ENCODE data around the gene PFN4.

PFN4 gene

GRCh38 chr2:24123195-24123921 is at the start of gene PFN4, which contains the start of gene FAM228B:
PFN4 (minus strand) TSS chr2:24123334; CDS start chr2:24122535, 799 bp downstream.
FAM228B (plus strand) TSS chr2:24123469; CDS start chr2:24124362, 893 bp downstream.
- Histone ChIP-seq H3K9me2 (replicated peaks; ENCODE audit: insufficient read depth, low read length) (no peaks in the 10 kb centered on the region), H3K4me1 (ENCODE audit: low read length) (no peaks in the 10 kb centered on the region), H3K79me2 (ENCODE audit: low read length) (no peaks in the 10 kb centered on the region), H3K4me3 (ENCODE audit: low read length) (peak within 1 kb of the TSS; percentile 85), H3K27ac (ENCODE audit: low read length) (peak within 1 kb of the TSS; percentile 26; the same call in 1 of the 2 replicates), H3F3A (ENCODE audit: insufficient read depth, low read length) (no peaks in the 10 kb centered on the region), H3K9ac (ENCODE audit: low read length) (peak within 1 kb of the TSS; percentile 70), H4K20me1 (ENCODE audit: insufficient read depth, low read length) (no peaks in the 10 kb centered on the region), H2AFZ (ENCODE audit: low read length) (peak within 1 kb of the TSS; percentile 100), H3K27me3 (replicated peaks; ENCODE audit: insufficient read depth, low read length) (no peaks in the 10 kb centered on the region), H3K36me3 (replicated peaks; ENCODE audit: insufficient read depth, low read length) (no peaks in the 10 kb centered on the region), H3K9me3 (replicated peaks; ENCODE audit: insufficient read depth, low read length) (no peaks in the 10 kb centered on the region), H3K4me2 (ENCODE audit: low read depth, low read length) (peak within 1 kb of the TSS; percentile 96)
- DNase-seq = peak; percentile 81
- no peak for TF ChIP-seq EZH2phosphoT487 (IDR thresholded peaks at IDR 0.05; ENCODE audit: low read length)
- no peak for TF ChIP-seq CTCF (IDR thresholded peaks at IDR 0.05; ENCODE audit: low read length)
- TF ChIP-seq EZH2 (optimal IDR thresholded peaks at IDR 0.05; ENCODE audit: low read depth, low read length) = no peak

- Histone ChIP-seq H3K27me3 (replicated peaks; ENCODE audit: insufficient read depth, low read length) (no peaks in the 10 kb centered on the region), H3K79me2 (ENCODE audit: low read length) (no peaks in the 10 kb centered on the region), H3K36me3 (replicated peaks; ENCODE audit: insufficient read depth, low read length) (no peaks in the 10 kb centered on the region), H3K4me1 (ENCODE audit: low read length) (no peaks in the 10 kb centered on the region), H3K4me3 (ENCODE audit: low read length) (no peak overlapping the region), H3F3A (ENCODE audit: insufficient read depth, low read length) (no peaks in the 10 kb centered on the region), H3K9ac (ENCODE audit: low read length) (no peak overlapping the region), H3K4me2 (ENCODE audit: low read depth, low read length) (no peak overlapping the region), H3K9me3 (replicated peaks; ENCODE audit: insufficient read depth, low read length) (no peaks in the 10 kb centered on the region), H3K27ac (ENCODE audit: low read length) (no peak overlapping the region), H2AFZ (ENCODE audit: low read length) (no peak overlapping the region), H4K20me1 (ENCODE audit: insufficient read depth, low read length) (no peaks in the 10 kb centered on the region), H3K9me2 (replicated peaks; ENCODE audit: insufficient read depth, low read length) (no peaks in the 10 kb centered on the region)
- DNase-seq = no peak
- TF ChIP-seq CTCF (IDR thresholded peaks at IDR 0.05; ENCODE audit: low read length) (no peak), EZH2phosphoT487 (IDR thresholded peaks at IDR 0.05; ENCODE audit: low read length) (no peak), EZH2 (optimal IDR thresholded peaks at IDR 0.05; ENCODE audit: low read depth, low read length) (no peak)
Measured at GRCh38 chr2:24169023-24169422, 45.9 kb upstream of the PFN4 start.

GRCh38 chr2:24164416-24164973 is 41.4 kb upstream of the PFN4 start:
- Histone ChIP-seq H3K9me3 (replicated peaks; ENCODE audit: insufficient read depth, low read length) (no peaks in the 10 kb centered on the region), H3K27ac (ENCODE audit: low read length) (no peak overlapping the region), H3K9ac (ENCODE audit: low read length) (no peak overlapping the region), H3K36me3 (replicated peaks; ENCODE audit: insufficient read depth, low read length) (no peaks in the 10 kb centered on the region), H2AFZ (ENCODE audit: low read length) (peak overlapping the region; percentile 53), H3K4me1 (ENCODE audit: low read length) (no peaks in the 10 kb centered on the region), H3K4me3 (ENCODE audit: low read length) (no peak overlapping the region), H3K79me2 (ENCODE audit: low read length) (no peaks in the 10 kb centered on the region), H3K27me3 (replicated peaks; ENCODE audit: insufficient read depth, low read length) (no peaks in the 10 kb centered on the region), H4K20me1 (ENCODE audit: insufficient read depth, low read length) (no peaks in the 10 kb centered on the region), H3K4me2 (ENCODE audit: low read depth, low read length) (peak overlapping the region; percentile 31; the same call in 1 of the 2 replicates), H3K9me2 (replicated peaks; ENCODE audit: insufficient read depth, low read length) (no peaks in the 10 kb centered on the region), H3F3A (ENCODE audit: insufficient read depth, low read length) (no peaks in the 10 kb centered on the region)
- no peak for TF ChIP-seq EZH2 (optimal IDR thresholded peaks at IDR 0.05; ENCODE audit: low read depth, low read length)
- peak; percentile 98 for TF ChIP-seq CTCF (IDR thresholded peaks at IDR 0.05; ENCODE audit: low read length)
- DNase-seq = peak; percentile 38

Data from MM.1S (cell line).